A673 (cell line): ENCODE data around the gene SOX6. TPM values are rescaled to one million over a fixed set of nuclear protein-coding genes. Genes with fewer than 3 reads are reported as not detected.
"Not testable (repeated sequence)": the region's sequence is repeated elsewhere in the genome, so short reads cannot be mapped to it uniquely, and the experiment has no call there.

Source experiments
- BruUV-seq: library from RNA; stranded (reverse); fragments of 400-500 nt; replicated peaks from 2 replicates; lab custom pipeline; 2021; lab: Mats Ljungman, UMichigan
- CTCF ChIA-PET: fragments of 300-600 bp; sonication (Branson Sonifier 250); formaldehyde crosslinking; loops from one replicate; lab custom pipeline; 2022; ENCODE audit warnings: antibody characterized with exemption; lab: Charles Lee
- POLR2A ChIA-PET: fragments of 300-600 bp; sonication (Branson Sonifier 250); formaldehyde crosslinking; loops from one replicate; lab custom pipeline; 2022; ENCODE audit warnings: antibody characterized with exemption; ENCODE audit not compliant: low non-redundant PET; lab: Charles Lee
- DNase-seq: peaks from one replicate; pipeline ENCODE4 v3.0.0-alpha.2; 2015; ENCODE audit warnings: low spot score
- H3K27ac ChIP-seq: fragments of 200-600 bp; sonication (generic); 2 replicates; pipeline ENCODE4 v1.5.1; 2016; ENCODE audit warnings: mixed run types, low read depth, mild to moderate bottlenecking, mixed read lengths, antibody characterized with exemption, low read length; ENCODE audit not compliant: poor library complexity, severe bottlenecking
- H3K27me3 ChIP-seq: fragments of 200-600 bp; sonication (generic); replicated peaks from 2 replicates; pipeline ENCODE4 v1.6.1; 2017; ENCODE audit warnings: mixed run types, low read depth, mild to moderate bottlenecking, mixed read lengths, antibody characterized with exemption, low read length; ENCODE audit not compliant: insufficient read depth, poor library complexity
- H3K36me3 ChIP-seq: fragments of 200-600 bp; sonication (generic); 2 replicates; pipeline ENCODE4 v1.6.1; 2016; ENCODE audit warnings: mixed run types, mild to moderate bottlenecking, mixed read lengths, antibody characterized with exemption, low read length; ENCODE audit not compliant: insufficient read depth, poor library complexity, severe bottlenecking
- H3K4me1 ChIP-seq: fragments of 200-600 bp; sonication (generic); 2 replicates; pipeline ENCODE4 v1.6.1; 2017; ENCODE audit warnings: mixed run types, mild to moderate bottlenecking, mixed read lengths, antibody characterized with exemption, low read length; ENCODE audit not compliant: insufficient read depth, poor library complexity, severe bottlenecking
- H3K4me3 ChIP-seq: fragments of 200-600 bp; sonication (generic); 2 replicates; pipeline ENCODE4 v1.5.1; 2016; ENCODE audit warnings: low read depth, mixed run types, mild to moderate bottlenecking, mixed read lengths, low read length; ENCODE audit not compliant: poor library complexity, severe bottlenecking
- H3K9me3 ChIP-seq: fragments of 200-600 bp; sonication (generic); 2 replicates; pipeline ENCODE4 v1.6.1; 2016; ENCODE audit warnings: mixed run types, low read depth, mild to moderate bottlenecking, mixed read lengths, antibody characterized with exemption, low read length; ENCODE audit not compliant: poor library complexity, severe bottlenecking
- CTCF ChIP-seq: fragments of 300-800, 200-600 bp; sonication (generic); conservative IDR thresholded peaks from 2 replicates; pipeline ENCODE4 v1.5.1; 2017; ENCODE audit warnings: low read depth, mild to moderate bottlenecking, antibody characterized with exemption, low read length, moderate library complexity, mixed read lengths
- EZH2 ChIP-seq: fragments of 200-600 bp; sonication (generic); IDR thresholded peaks from 2 replicates; pipeline ENCODE4 v1.6.1; 2017; ENCODE audit warnings: borderline replicate concordance, low read depth, mild to moderate bottlenecking, mixed read lengths, antibody characterized with exemption, low read length; ENCODE audit not compliant: poor library complexity, severe bottlenecking
- intact Hi-C: fragments of 100-400 bp; cut with micrococcal nuclease; formaldehyde crosslinking; loops from one replicate; pipeline ENCODE4 v1.10.0; 2022; ENCODE audit not compliant: unreplicated experiment
- total RNA-seq: library from RNA; stranded (reverse); gene quantifications from 2 replicates; pipeline ENCODE4 v1.2.3, GENCODE V29; 2021

SOX6 gene
- total RNA-seq, 1 experiment from 2014 or later, result 27.5 TPM

- Histone ChIP-seq H3K4me3 (no peak overlapping the region), H3K4me1 (peaks cover 25% of the 10 kb centered on the region), H3K27ac (peak overlapping the region; percentile 58), H3K36me3 (no peaks in the 10 kb centered on the region), H3K27me3 (no peaks in the 10 kb centered on the region), H3K9me3 (no peaks in the 10 kb centered on the region)
- no peak for TF ChIP-seq CTCF
- TF ChIP-seq EZH2, result no peak
- POLR2A ChIA-PET, result no interaction called here
- intact Hi-C loops, result no loop called here
- no TSS peak for BruUV-seq
- no peak for DNase-seq
- CTCF ChIA-PET, result no interaction called here
Observed at GRCh38 chr11:16395601-16396000, 39.3 kb upstream of the SOX6 start.

- Histone ChIP-seq H3K27ac (peak overlapping the region; percentile 58), H3K27me3 (no peaks in the 10 kb centered on the region), H3K36me3 (no peaks in the 10 kb centered on the region), H3K9me3 (no peaks in the 10 kb centered on the region), H3K4me3 (no peak overlapping the region), H3K4me1 (peaks cover 25% of the 10 kb centered on the region)
- CTCF ChIA-PET, result no interaction called here
- POLR2A ChIA-PET, result interaction anchor here (0.7 kb wide), 1 partner anchor 8 kb away, joined by 5 read pairs; no protein-coding TSS in a partner anchor
- BruUV-seq, result no TSS peak
- intact Hi-C loops, result no loop called here
- TF ChIP-seq CTCF, result no peak
- no peak for TF ChIP-seq EZH2
- no peak for DNase-seq
Observed at GRCh38 chr11:16394947-16395346, 38.6 kb upstream of the SOX6 start.

GRCh38 chr11:16393340-16393739, 37.0 kb upstream of the SOX6 start:
- no peak for DNase-seq
- Histone ChIP-seq H3K4me1 (peaks cover 25% of the 10 kb centered on the region), H3K36me3 (no peaks in the 10 kb centered on the region), H3K27me3 (no peaks in the 10 kb centered on the region), H3K27ac (no peak overlapping the region), H3K9me3 (no peaks in the 10 kb centered on the region), H3K4me3 (no peak overlapping the region)
- CTCF ChIA-PET, result no interaction called here
- BruUV-seq, result no TSS peak
- TF ChIP-seq EZH2, result no peak
- intact Hi-C loops, result no loop called here
- POLR2A ChIA-PET, result no interaction called here

GRCh38 chr11:16392616-16393015, 36.3 kb upstream of the SOX6 start:
- H3K4me3 ChIP-seq, result no peak overlapping the region
- DNase-seq, result no peak

GRCh38 chr11:16390826-16391225, 34.5 kb upstream of the SOX6 start:
- H3K27ac ChIP-seq, H3K9me3 ChIP-seq, intact Hi-C loops, CTCF ChIA-PET, H3K27me3 ChIP-seq, BruUV-seq, H3K36me3 ChIP-seq, H3K4me3 ChIP-seq, POLR2A ChIA-PET, DNase-seq: not testable (repeated sequence)
- peaks cover 14% of the 10 kb centered on the region for H3K4me1 ChIP-seq

More at GRCh38 chr11:16392616-16393015, 36.3 kb upstream of the SOX6 start:
- Histone ChIP-seq H3K9me3 (no peaks in the 10 kb centered on the region), H3K4me1 (peaks cover 25% of the 10 kb centered on the region), H3K36me3 (no peaks in the 10 kb centered on the region), H3K27me3 (no peaks in the 10 kb centered on the region), H3K27ac (no peak overlapping the region)
- intact Hi-C loops, result no loop called here
- POLR2A ChIA-PET, result no interaction called here
- CTCF ChIA-PET, result no interaction called here
- no peak for TF ChIP-seq EZH2
- no peak for TF ChIP-seq CTCF
- no TSS peak for BruUV-seq
